Ovary (tissue), 9 donors: ENCODE results near the gene UBAP1L. TPM values are rescaled to one million over a fixed set of nuclear protein-coding genes. Genes with fewer than 3 reads are reported as not detected.
"Not testable (repeated sequence)": the region's sequence is repeated elsewhere in the genome, so short reads cannot be mapped to it uniquely, and the experiment has no call there.

Experiments used
- DNase-seq, 5 donors: peaks; one replicate each; pipeline ENCODE4 v3.0.0-alpha.2; 2019 to 2020
- H3K27ac ChIP-seq, 2 donors: fragments of 200-600 bp; one replicate each; pipeline versions ENCODE4 v1.5.1 to v1.8.0; 2019 to 2022
- H3K27me3 ChIP-seq: fragments of 200-600 bp; one replicate; pipeline ENCODE4 v1.8.0; 2022
- H3K36me3 ChIP-seq: fragments of 200-600 bp; sonication (generic); one replicate; pipeline ENCODE4 v1.5.1; 2019
- H3K4me1 ChIP-seq: one replicate; pipeline ENCODE4 v1.8.1; 2013; ENCODE audit warnings: mild to moderate bottlenecking, moderate library complexity; ENCODE audit not compliant: insufficient read depth
- H3K4me3 ChIP-seq: fragments of 200-600 bp; sonication (generic); one replicate; pipeline ENCODE4 v1.5.1; 2017
- H3K9me3 ChIP-seq, 2 donors: fragments of 200-600 bp in 1 of 2; sonication (generic) in 1 of 2; one replicate each; pipeline versions ENCODE4 v1.5.1 to v1.8.1; 2013 to 2019; ENCODE audit warnings: mild to moderate bottlenecking in 1 of 2, moderate library complexity in 1 of 2
- EP300 ChIP-seq: sonication (generic); formaldehyde crosslinking; IDR thresholded peaks from one replicate; pipeline ENCODE4 v1.6.1; 2017; ENCODE audit warnings: antibody characterized with exemption
- POLR2A ChIP-seq: fragments of 450-650 bp; IDR thresholded peaks from one replicate; pipeline ENCODE4 v1.6.1; 2017; ENCODE audit warnings: antibody characterized with exemption, mild to moderate bottlenecking, moderate library complexity
- WGBS, 3 donors: extraction: QIAGEN DNeasy Blood & Tissue Kit in 1 of 3; methylation state at CpG; one replicate each; pipeline versions ENCODE4 v1.1.5 to v1.1.7; 2013 to 2017; 5-methylcytosine and 5-hydroxymethylcytosine counted together
- intact Hi-C, 4 donors: fragments of 100-400 bp; cut with DNase I; formaldehyde crosslinking; loops; one replicate each; pipeline versions ENCODE4 v1.11.0 to v1.15.1; 2022 to 2023
- polyA plus RNA-seq, 2 donors: library from polyadenylated mRNA; stranded (reverse); fragments of 200-250 nt in 1 of 2; fragments of 350-450 nt in 1 of 2; fragmentation: Illumina TruSeq in 1 of 2; extraction: RNeasy Lipid Tissue Mini Kit (QIAGEN cat#74804) in 1 of 2; gene quantifications; one replicate each; pipeline ENCODE4 v1.2.3, GENCODE V29; 2013 to 2014
- total RNA-seq, 7 donors: library from RNA; depleted of rRNA in 2 of 7; stranded (reverse); fragments of >200 nt in 2 of 7; fragmentation: NEBNext Ultra II Directional in 3 of 7; extraction: Animal tissue kit (Norgen Biotek cat#: 25700) in 3 of 7; gene quantifications; one replicate each; pipeline versions ENCODE4 v1.1.0 to v1.2.4, GENCODE V29; 2016 to 2023
- TF ChIP-seq, protein P1 (sequence below), 3 donors: fragments of 450-650 bp in 2 of 3; fragments of 200-600 bp in 1 of 3; IDR thresholded peaks; one replicate each; pipeline versions ENCODE4 v1.5.1 to v1.8.0; 2016 to 2022; ENCODE audit warnings: antibody characterized with exemption in 3 of 3, mild to moderate bottlenecking in 1 of 3
- donor health status: DM: no; HTN: no; CAD: no; lungs with moderate emphysema.
- donor health status: DM: no; HTN: no; CAD: no.
- donor health status: Bipolar disorder and iron deficiency.
- donor health status: DM: yes; HTN: yes; CAD: no.
- donor health status: DM: no; HTN: no; CAD: no.
- donor health status: DM: yes; HTN: yes; CAD: no.

Gene UBAP1L
- total and polyA plus RNA-seq, 9 donors: 2.5 to 9.9 (median 6.5) TPM

DNA sequence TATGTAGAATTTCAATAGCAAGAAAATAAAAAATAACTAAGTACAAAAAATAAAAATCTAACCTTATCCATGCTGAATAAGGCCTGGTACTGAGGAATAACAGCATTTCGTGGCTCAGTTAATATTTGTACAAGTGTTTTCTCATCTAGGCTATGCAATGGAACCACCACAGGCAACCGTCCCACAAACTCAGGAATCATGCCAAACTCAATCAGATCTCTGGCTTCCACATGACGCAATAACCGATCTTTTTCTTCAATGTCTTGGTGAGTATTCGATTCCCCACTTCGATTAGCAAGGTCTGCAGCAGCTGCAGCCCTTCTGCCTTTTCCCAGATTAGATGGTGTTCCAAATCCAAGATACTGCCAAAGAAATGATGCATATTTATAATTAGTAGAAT lies 39.7 kb upstream of the UBAP1L start:
- Histone ChIP-seq H3K4me1 (no peaks in the 10 kb centered on the region), H3K27me3 (no peaks in the 10 kb centered on the region), H3K9me3 (no peaks in the 10 kb centered on the region), H3K4me3 (no peak overlapping the region), H3K27ac (no peak overlapping the region), H3K36me3 (no peaks in the 10 kb centered on the region)
- 89 to 90% (median 90%) methylated on average over 6 of the region's 6 CpGs for WGBS, 3 donors
- TF ChIP-seq, protein P1, sequence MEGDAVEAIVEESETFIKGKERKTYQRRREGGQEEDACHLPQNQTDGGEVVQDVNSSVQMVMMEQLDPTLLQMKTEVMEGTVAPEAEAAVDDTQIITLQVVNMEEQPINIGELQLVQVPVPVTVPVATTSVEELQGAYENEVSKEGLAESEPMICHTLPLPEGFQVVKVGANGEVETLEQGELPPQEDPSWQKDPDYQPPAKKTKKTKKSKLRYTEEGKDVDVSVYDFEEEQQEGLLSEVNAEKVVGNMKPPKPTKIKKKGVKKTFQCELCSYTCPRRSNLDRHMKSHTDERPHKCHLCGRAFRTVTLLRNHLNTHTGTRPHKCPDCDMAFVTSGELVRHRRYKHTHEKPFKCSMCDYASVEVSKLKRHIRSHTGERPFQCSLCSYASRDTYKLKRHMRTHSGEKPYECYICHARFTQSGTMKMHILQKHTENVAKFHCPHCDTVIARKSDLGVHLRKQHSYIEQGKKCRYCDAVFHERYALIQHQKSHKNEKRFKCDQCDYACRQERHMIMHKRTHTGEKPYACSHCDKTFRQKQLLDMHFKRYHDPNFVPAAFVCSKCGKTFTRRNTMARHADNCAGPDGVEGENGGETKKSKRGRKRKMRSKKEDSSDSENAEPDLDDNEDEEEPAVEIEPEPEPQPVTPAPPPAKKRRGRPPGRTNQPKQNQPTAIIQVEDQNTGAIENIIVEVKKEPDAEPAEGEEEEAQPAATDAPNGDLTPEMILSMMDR (IDR thresholded peaks at IDR 0.05): no peak
- TF ChIP-seq POLR2A: no peak
- TF ChIP-seq EP300: no peak
- intact Hi-C loops: no loop called here
- no peak for DNase-seq

DNA sequence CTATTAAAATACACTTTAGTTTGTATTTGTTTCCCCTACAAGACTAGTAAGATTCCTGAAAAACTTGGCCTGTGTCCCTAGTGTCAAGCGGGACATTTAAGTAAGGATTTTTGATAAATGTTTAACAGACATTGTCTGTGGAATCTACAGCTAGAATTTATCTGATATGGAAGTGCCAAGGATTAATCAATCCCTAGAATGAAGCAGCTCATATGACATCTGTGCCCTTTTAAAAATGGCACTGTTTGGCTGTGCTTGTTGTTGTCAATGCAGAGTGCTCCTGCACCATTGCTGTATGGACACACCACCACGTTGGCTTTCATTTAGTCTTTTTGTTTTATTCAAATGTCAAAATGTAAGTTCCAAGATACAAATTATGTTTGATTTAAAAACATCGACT lies 32.9 kb upstream of the UBAP1L start:
- 54 to 72% (median 61%) methylated on average over 3 of the region's 3 CpGs for WGBS, 3 donors
- no peak for DNase-seq
- Histone ChIP-seq H3K4me1 (no peaks in the 10 kb centered on the region), H3K27ac (no peak overlapping the region), H3K27me3 (no peaks in the 10 kb centered on the region), H3K4me3 (no peak overlapping the region), H3K36me3 (no peaks in the 10 kb centered on the region), H3K9me3 (no peaks in the 10 kb centered on the region)
- intact Hi-C loops: no loop called here
- TF ChIP-seq POLR2A: no peak

DNA sequence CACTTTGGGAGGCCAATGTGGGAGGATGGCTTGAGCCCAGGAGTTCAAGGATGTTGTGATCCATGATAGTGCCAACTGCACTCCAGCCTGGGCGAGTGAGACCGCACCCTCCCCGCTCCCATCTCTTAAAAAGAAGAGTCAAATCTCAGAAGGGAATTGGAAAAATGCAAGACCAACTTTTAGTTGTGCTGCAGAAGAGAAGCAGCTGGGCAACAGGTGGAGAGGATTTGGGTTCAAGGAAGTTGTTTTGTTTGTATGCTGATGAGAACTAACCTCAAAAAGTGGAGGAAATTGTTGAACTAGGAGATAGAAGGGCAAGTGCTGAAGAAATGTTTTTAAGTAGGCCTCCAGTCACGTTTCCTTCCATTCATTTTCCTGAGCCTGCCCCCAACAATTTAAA lies 31.4 kb upstream of the UBAP1L start:
- TF ChIP-seq EP300 (no peak), POLR2A (no peak)
- TF ChIP-seq, protein P1 (IDR thresholded peaks at IDR 0.05): no peak
- intact Hi-C loops: no loop called here
- WGBS, 3 donors: 16 to 54% (median 22%) methylated on average over 4 of the region's 4 CpGs
- DNase-seq: no peak
- Histone ChIP-seq H3K4me3 (no peak overlapping the region), H3K4me1 (no peaks in the 10 kb centered on the region), H3K9me3 (no peaks in the 10 kb centered on the region), H3K27ac (no peak overlapping the region), H3K36me3 (no peaks in the 10 kb centered on the region), H3K27me3 (no peaks in the 10 kb centered on the region)

DNA sequence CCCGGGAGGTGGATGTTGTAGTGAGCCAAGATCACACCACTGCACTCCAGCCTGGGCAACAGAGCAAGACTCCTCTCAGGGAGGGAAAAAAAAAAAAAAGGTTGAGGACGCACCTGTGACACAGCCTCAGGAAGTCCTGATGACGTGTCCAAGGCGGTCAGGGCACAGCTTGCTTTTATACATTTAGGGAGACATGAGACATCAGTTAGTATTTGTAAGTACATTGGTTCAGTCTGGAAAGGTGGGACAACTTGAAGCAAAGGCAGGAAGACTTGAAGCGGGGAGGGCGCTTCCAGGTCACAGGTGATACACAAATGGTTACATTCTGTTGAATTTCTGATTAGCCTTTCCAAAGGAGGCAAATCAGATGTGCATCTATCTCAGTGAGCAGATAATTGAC lies 23.6 kb upstream of the UBAP1L start:
- H3K27me3 ChIP-seq, H3K4me1 ChIP-seq, DNase-seq, intact Hi-C loops, H3K27ac ChIP-seq, H3K9me3 ChIP-seq, H3K36me3 ChIP-seq, H3K4me3 ChIP-seq: not testable (repeated sequence)
- 90 to 91% (median 91%) methylated on average over 6 of the region's 6 CpGs for WGBS, 3 donors

DNA sequence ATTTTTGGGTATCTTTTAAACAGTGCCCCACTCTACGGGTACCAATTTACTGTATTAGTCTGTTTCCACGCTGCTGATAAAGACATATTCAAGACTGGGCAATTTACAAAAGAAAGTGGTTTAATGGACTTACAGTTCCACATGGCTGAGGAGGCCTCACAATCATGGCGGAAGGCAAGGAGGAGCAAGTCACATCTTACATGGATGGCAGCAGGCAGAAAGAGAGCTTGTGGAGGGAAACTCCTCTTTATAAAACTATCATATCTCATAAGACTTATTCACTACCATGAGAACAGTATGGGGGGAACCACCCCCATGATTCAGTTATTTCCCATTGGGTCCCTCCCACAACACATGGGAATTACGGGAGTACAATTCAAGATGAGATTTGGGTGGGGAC lies 22.9 kb upstream of the UBAP1L start:
- H3K36me3 ChIP-seq, intact Hi-C loops, H3K27ac ChIP-seq, DNase-seq, H3K27me3 ChIP-seq, H3K4me1 ChIP-seq, H3K4me3 ChIP-seq, H3K9me3 ChIP-seq: not testable (repeated sequence)
- 95 to 97% (median 97%) methylated on average over 4 of the region's 4 CpGs for WGBS, 3 donors

DNA sequence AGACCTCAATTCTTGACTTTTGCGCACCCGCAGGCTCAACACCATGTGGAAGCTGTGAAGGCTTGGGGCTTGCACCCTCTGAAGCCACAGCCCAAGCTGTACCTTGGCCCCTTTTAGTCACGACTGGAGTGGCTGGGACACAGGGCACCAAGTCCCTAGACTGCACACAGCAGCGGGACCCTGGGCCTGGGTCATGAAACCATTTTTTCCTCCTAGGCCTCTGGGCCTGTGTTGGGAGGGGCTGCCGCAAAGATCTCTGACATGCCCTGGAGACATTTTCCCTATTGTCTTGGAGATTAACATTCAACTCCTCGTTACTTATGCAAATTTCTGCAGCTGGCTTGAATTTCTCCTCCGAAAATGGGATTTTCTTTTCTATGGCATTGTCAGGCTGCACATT lies 22.1 kb upstream of the UBAP1L start:
- WGBS, 3 donors: 92 to 94% (median 94%) methylated on average over 7 of the region's 7 CpGs
- H3K9me3 ChIP-seq, H3K27ac ChIP-seq, H3K27me3 ChIP-seq, H3K4me3 ChIP-seq, H3K4me1 ChIP-seq, intact Hi-C loops, H3K36me3 ChIP-seq, DNase-seq: not testable (repeated sequence)

DNA sequence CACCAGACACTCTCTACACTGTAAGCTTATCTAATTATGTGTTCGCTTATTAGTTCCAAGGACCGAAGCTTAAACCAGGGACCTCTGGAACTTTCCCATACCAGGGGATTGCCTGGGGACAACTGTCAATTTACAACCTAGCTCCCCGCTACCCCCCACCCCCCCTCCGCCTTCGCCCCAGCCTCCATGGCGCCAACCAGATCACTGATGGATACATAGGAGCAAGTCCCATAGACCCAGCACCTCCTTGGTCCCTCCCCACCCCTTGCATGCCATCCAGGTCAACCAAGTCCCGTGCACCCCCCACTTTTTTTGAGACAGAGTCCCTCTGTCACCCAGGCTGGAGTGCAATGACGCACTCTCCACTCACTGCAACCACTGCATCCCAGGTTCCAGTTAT lies 19.5 kb upstream of the UBAP1L start:
- Histone ChIP-seq H3K9me3 (no peaks in the 10 kb centered on the region), H3K4me1 (peaks cover 7% of the 10 kb centered on the region), H3K27ac (no peak overlapping the region), H3K4me3 (no peak overlapping the region), H3K27me3 (no peaks in the 10 kb centered on the region), H3K36me3 (no peaks in the 10 kb centered on the region)
- 87 to 93% (median 92%) methylated on average over 8 of the region's 8 CpGs for WGBS, 3 donors
- TF ChIP-seq, protein P1 (IDR thresholded peaks at IDR 0.05): no peak
- no peak for DNase-seq
- intact Hi-C loops: no loop called here
